KOPT-K1 (cell line): ENCODE results near the gene PCID2.
A peak's percentile ranks its signal among the peaks of the same experiment; 100 is the strongest.
"Not testable (repeated sequence)": the region's sequence is repeated elsewhere in the genome, so short reads cannot be mapped to it uniquely, and the experiment has no call there.

Experiments used
- H3K27ac ChIP-seq: fragments of 200-600 bp; sonication (generic); 2 replicates; pipeline ENCODE4 v1.5.1; 2016; ENCODE audit warnings: antibody characterized with exemption, mild to moderate bottlenecking, low read depth, low read length; ENCODE audit not compliant: poor library complexity, severe bottlenecking
- H3K36me3 ChIP-seq: fragments of 200-600 bp; sonication (generic); 2 replicates; pipeline ENCODE4 v1.5.1; 2017; ENCODE audit warnings: antibody characterized with exemption, mild to moderate bottlenecking, low read length, moderate library complexity; ENCODE audit not compliant: insufficient read depth
- H3K9me3 ChIP-seq: fragments of 200-600 bp; sonication (generic); 2 replicates; pipeline ENCODE4 v1.5.1; 2017; ENCODE audit warnings: antibody characterized with exemption, low read length, mild to moderate bottlenecking; ENCODE audit not compliant: insufficient read depth, poor library complexity, severe bottlenecking

PCID2 gene

GRCh38 chr13:113169277-113170272, 38.9 kb downstream of the PCID2 start:
- H3K36me3 ChIP-seq = peaks cover 65% of the 10 kb centered on the region
- H3K27ac ChIP-seq = no peak overlapping the region
- H3K9me3 ChIP-seq = peaks cover 6% of the 10 kb centered on the region

- Histone ChIP-seq H3K9me3 (peaks cover 6% of the 10 kb centered on the region), H3K27ac (no peak overlapping the region), H3K36me3 (peaks cover 52% of the 10 kb centered on the region)
Observed at GRCh38 chr13:113168211-113168610, 40.3 kb downstream of the PCID2 start.

- peaks cover 46% of the 10 kb centered on the region for H3K36me3 ChIP-seq
- no peak overlapping the region for H3K27ac ChIP-seq
- peaks cover 6% of the 10 kb centered on the region for H3K9me3 ChIP-seq
Observed at GRCh38 chr13:113167575-113167974, 40.9 kb downstream of the PCID2 start.

- peaks cover 42% of the 10 kb centered on the region for H3K36me3 ChIP-seq
- peaks cover 6% of the 10 kb centered on the region for H3K9me3 ChIP-seq
- H3K27ac ChIP-seq = no peak overlapping the region
Observed at GRCh38 chr13:113167155-113167554, 41.3 kb downstream of the PCID2 start.

GRCh38 chr13:113166681-113167080, 41.8 kb downstream of the PCID2 start:
- Histone ChIP-seq H3K9me3 (peaks cover 6% of the 10 kb centered on the region), H3K36me3 (peaks cover 37% of the 10 kb centered on the region), H3K27ac (peak overlapping the region; percentile 52)

- Histone ChIP-seq H3K27ac (peak overlapping the region; percentile 52), H3K36me3 (peaks cover 33% of the 10 kb centered on the region), H3K9me3 (peaks cover 6% of the 10 kb centered on the region)
Observed at GRCh38 chr13:113166266-113166665, 42.2 kb downstream of the PCID2 start.

GRCh38 chr13:113164492-113164891, 44.0 kb downstream of the PCID2 start:
- Histone ChIP-seq H3K36me3 (peaks cover 18% of the 10 kb centered on the region), H3K27ac (peak overlapping the region; percentile 7), H3K9me3 (peaks cover 6% of the 10 kb centered on the region)

- Histone ChIP-seq H3K9me3 (peaks cover 3% of the 10 kb centered on the region), H3K27ac (peak overlapping the region; percentile 23), H3K36me3 (peaks cover 4% of the 10 kb centered on the region; the same call in 1 of the 2 replicates)
Observed at GRCh38 chr13:113162783-113163685, 45.4 kb downstream of the PCID2 start.

GRCh38 chr13:113161975-113162374, 46.5 kb downstream of the PCID2 start:
- not testable (repeated sequence) for H3K9me3 ChIP-seq, H3K27ac ChIP-seq, H3K36me3 ChIP-seq

- H3K27ac ChIP-seq = peak overlapping the region; percentile 69
- peaks cover 1% of the 10 kb centered on the region for H3K9me3 ChIP-seq
- no peaks in the 10 kb centered on the region for H3K36me3 ChIP-seq
Observed at GRCh38 chr13:113161433-113161832, 47.0 kb downstream of the PCID2 start.

- no peaks in the 10 kb centered on the region for H3K36me3 ChIP-seq
- peak overlapping the region; percentile 69 for H3K27ac ChIP-seq
- H3K9me3 ChIP-seq = peaks cover 4% of the 10 kb centered on the region
Observed at GRCh38 chr13:113160983-113161382, 47.5 kb downstream of the PCID2 start.

- Histone ChIP-seq H3K9me3 (peaks cover 4% of the 10 kb centered on the region), H3K36me3 (no peaks in the 10 kb centered on the region), H3K27ac (peak overlapping the region; percentile 69)
Observed at GRCh38 chr13:113159701-113160100, 48.8 kb downstream of the PCID2 start.

- H3K27ac ChIP-seq = peak overlapping the region; percentile 69
- no peaks in the 10 kb centered on the region for H3K36me3 ChIP-seq
- H3K9me3 ChIP-seq = peaks cover 4% of the 10 kb centered on the region
Observed at GRCh38 chr13:113158946-113159345, 49.5 kb downstream of the PCID2 start.

- Histone ChIP-seq H3K9me3 (peaks cover 4% of the 10 kb centered on the region), H3K27ac (peak within 1 kb of the TSS; percentile 69), H3K36me3 (no peaks in the 10 kb centered on the region)
Observed at GRCh38 chr13:113157929-113158747, 50.3 kb downstream of the PCID2 start, which contains the start of gene PROZ. PROZ (plus strand) TSS chr13:113158648; CDS start chr13:113158661, 13 bp downstream.
